Measurements from ENCODE around the gene DLG2. TPM values are rescaled to one million over a fixed set of nuclear protein-coding genes. Genes with fewer than 3 reads are reported as not detected.

The DLG2 gene
- total RNA-seq, 4 donors from 2014 or later, result 6.5 to 14.6 (median 7.2) TPM

DNA sequence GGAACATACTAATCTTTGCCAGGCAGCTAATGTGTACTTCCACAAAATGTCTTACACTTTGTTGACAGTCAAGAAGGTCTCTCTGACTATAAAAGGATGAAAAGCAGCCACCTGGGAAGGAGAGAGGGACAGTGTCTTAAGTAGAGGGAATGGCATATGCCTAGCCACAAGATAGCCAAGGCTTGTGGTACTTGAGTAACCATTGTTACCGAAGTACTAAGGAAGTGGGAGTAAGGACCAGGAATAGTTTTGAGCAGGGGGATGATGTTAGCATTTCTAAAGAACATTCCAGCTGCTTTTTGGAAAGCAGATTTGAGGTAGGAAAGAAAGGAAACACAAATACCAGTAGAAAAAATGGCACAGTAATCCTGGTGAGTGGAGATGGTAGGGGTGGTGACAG lies 24.0 kb upstream of the DLG2 start:
- WGBS, 2 donors, result 80 to 96% methylated on average over 1 of the region's 1 CpG
- no peaks in the 10 kb centered on the region for H3K27me3 ChIP-seq
- peaks cover 0 to 44% (median 4%) of the 10 kb centered on the region in 3 donors for H3K36me3 ChIP-seq
- no peak overlapping the region for H3K27ac ChIP-seq
- no peak for DNase-seq (ENCODE audit: low spot score in 2 of 2)
- no peaks in the 10 kb centered on the region for H3K9me3 ChIP-seq
- TF ChIP-seq EP300 (IDR thresholded peaks at IDR 0.05) (no peak), POLR2A (IDR thresholded peaks at IDR 0.05) (no peak)
- TF ChIP-seq, protein P1, sequence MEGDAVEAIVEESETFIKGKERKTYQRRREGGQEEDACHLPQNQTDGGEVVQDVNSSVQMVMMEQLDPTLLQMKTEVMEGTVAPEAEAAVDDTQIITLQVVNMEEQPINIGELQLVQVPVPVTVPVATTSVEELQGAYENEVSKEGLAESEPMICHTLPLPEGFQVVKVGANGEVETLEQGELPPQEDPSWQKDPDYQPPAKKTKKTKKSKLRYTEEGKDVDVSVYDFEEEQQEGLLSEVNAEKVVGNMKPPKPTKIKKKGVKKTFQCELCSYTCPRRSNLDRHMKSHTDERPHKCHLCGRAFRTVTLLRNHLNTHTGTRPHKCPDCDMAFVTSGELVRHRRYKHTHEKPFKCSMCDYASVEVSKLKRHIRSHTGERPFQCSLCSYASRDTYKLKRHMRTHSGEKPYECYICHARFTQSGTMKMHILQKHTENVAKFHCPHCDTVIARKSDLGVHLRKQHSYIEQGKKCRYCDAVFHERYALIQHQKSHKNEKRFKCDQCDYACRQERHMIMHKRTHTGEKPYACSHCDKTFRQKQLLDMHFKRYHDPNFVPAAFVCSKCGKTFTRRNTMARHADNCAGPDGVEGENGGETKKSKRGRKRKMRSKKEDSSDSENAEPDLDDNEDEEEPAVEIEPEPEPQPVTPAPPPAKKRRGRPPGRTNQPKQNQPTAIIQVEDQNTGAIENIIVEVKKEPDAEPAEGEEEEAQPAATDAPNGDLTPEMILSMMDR (IDR thresholded peaks at IDR 0.05), result no peak
- H3K4me1 ChIP-seq, result peaks cover 0 to 32% (median 15%) of the 10 kb centered on the region in 4 donors
- no peak overlapping the region for H3K4me3 ChIP-seq

- H3K36me3 ChIP-seq, result peaks cover 0 to 15% (median 0%) of the 10 kb centered on the region in 3 donors
- 0% methylated on average over 33 of the region's 33 CpGs for WGBS, 2 donors
- TF ChIP-seq, protein P1 (IDR thresholded peaks at IDR 0.05), result no peak
- TF ChIP-seq POLR2A (IDR thresholded peaks at IDR 0.05) (peak in 1 of 2 donors; percentile 63), EP300 (IDR thresholded peaks at IDR 0.05) (peak in 1 of 2 donors; percentile 90)
- peak within 1 kb of the TSS; percentile 49 to 82 (median 54) for H3K4me3 ChIP-seq
- no peaks in the 10 kb centered on the region for H3K9me3 ChIP-seq
- H3K27ac ChIP-seq, result peak within 1 kb of the TSS; percentile 83 to 88 (median 84)
- peak; percentile 78 to 84 for DNase-seq (ENCODE audit: low spot score in 2 of 2)
- peaks cover 0 to 30% (median 15%) of the 10 kb centered on the region in 4 donors for H3K4me1 ChIP-seq
- H3K27me3 ChIP-seq, result no peaks in the 10 kb centered on the region
These were observed 20.6 kb upstream of the DLG2 start, which contains the start of gene TMEM126A for GRCh38 chr11:85647604-85648299. Gene TMEM126A (plus strand): TSS chr11:85647967. CDS start chr11:85650256, 2,289 bp downstream.

GRCh38 chr11:85647078-85647477 lies 19.9 kb upstream of the DLG2 start:
- no peak for DNase-seq (ENCODE audit: low spot score in 2 of 2)
- H3K9me3 ChIP-seq, result no peaks in the 10 kb centered on the region
- 32% methylated on average over 2 of the region's 2 CpGs for WGBS, 2 donors
- peaks cover 0 to 12% (median 0%) of the 10 kb centered on the region in 3 donors for H3K36me3 ChIP-seq
- H3K4me3 ChIP-seq, result peak overlapping the region; percentile 49 to 82 (median 54)
- no peaks in the 10 kb centered on the region for H3K27me3 ChIP-seq
- peak overlapping the region in 3 of 4 donors; percentile 84 to 88 (median 85) for H3K27ac ChIP-seq
- peaks cover 0 to 30% (median 15%) of the 10 kb centered on the region in 4 donors for H3K4me1 ChIP-seq
- no peak for TF ChIP-seq POLR2A (IDR thresholded peaks at IDR 0.05)
- no peak for TF ChIP-seq EP300 (IDR thresholded peaks at IDR 0.05)
- TF ChIP-seq, protein P1 (IDR thresholded peaks at IDR 0.05), result no peak

DNA sequence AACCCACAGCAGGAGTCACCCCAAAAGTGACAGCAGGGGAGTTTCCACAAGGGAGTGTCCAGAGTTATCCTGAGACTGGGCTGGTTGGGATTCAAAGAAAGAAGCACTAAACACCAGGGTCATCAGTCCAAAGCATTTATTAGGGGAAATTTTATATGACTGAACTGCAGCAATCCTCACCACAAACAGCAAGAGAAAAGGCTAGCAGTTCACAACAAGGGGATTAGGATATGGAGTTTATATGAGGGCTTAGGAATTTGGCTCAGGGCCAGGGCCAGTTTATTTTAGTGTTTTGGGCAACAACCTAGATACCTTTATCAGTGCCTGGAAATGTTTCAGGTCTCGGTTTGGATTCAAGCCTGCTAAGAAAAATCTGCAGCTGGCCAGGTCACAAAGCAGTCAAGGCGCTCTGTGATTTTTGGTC lies 16.1 kb upstream of the DLG2 start:
- WGBS, 2 donors, result 46 to 52% methylated on average over 2 of the region's 2 CpGs
- Histone ChIP-seq H3K27me3 (no peaks in the 10 kb centered on the region), H3K27ac (no peak overlapping the region), H3K4me3 (no peak overlapping the region), H3K36me3 (peaks cover 0 to under 1% (median 0%) of the 10 kb centered on the region in 3 donors), H3K9me3 (no peaks in the 10 kb centered on the region), H3K4me1 (peaks cover 0 to 10% (median 8%) of the 10 kb centered on the region in 4 donors)
- DNase-seq (ENCODE audit: low spot score in 2 of 2), result no peak
- no peak for TF ChIP-seq POLR2A (IDR thresholded peaks at IDR 0.05)
- no peak for TF ChIP-seq EP300 (IDR thresholded peaks at IDR 0.05)
- TF ChIP-seq, protein P1 (IDR thresholded peaks at IDR 0.05), result no peak

- DNase-seq (ENCODE audit: low spot score in 2 of 2), result no peak
- TF ChIP-seq, protein P1 (IDR thresholded peaks at IDR 0.05), result no peak
- WGBS, 2 donors, result 77 to 80% methylated on average over 3 of the region's 3 CpGs
- Histone ChIP-seq H3K4me3 (no peak overlapping the region), H3K27me3 (no peaks in the 10 kb centered on the region), H3K4me1 (peaks cover 0 to 14% (median 1%) of the 10 kb centered on the region in 4 donors), H3K27ac (no peak overlapping the region), H3K36me3 (peaks cover 2 to 57% (median 3%) of the 10 kb centered on the region in 3 donors), H3K9me3 (no peaks in the 10 kb centered on the region)
These were observed 7.6 kb upstream of the DLG2 start for GRCh38 chr11:85634747-85635146.

Measured in tibial nerve (tissue), 4 donors.